Panc1 (cell line): ENCODE data around the gene ORC5.

Experiments
- CTCF ChIP-seq: fragments of 450-650 bp; IDR thresholded peaks from 2 replicates; pipeline ENCODE4 v1.5.1; 2017; ENCODE audit warnings: mild to moderate bottlenecking
- POLR2AphosphoS5 ChIP-seq: IDR thresholded peaks from 2 replicates; pipeline ENCODE4 v1.6.1; 2012; ENCODE audit warnings: mild to moderate bottlenecking, low read depth, low read length, moderate library complexity

GRCh38 chr7:104096683-104097082 is 111.1 kb downstream of the ORC5 start:
- TF ChIP-seq CTCF (peak; percentile 53), POLR2AphosphoS5 (no peak)
